ENCODE results near the gene NEK6.

The NEK6 gene

DNA sequence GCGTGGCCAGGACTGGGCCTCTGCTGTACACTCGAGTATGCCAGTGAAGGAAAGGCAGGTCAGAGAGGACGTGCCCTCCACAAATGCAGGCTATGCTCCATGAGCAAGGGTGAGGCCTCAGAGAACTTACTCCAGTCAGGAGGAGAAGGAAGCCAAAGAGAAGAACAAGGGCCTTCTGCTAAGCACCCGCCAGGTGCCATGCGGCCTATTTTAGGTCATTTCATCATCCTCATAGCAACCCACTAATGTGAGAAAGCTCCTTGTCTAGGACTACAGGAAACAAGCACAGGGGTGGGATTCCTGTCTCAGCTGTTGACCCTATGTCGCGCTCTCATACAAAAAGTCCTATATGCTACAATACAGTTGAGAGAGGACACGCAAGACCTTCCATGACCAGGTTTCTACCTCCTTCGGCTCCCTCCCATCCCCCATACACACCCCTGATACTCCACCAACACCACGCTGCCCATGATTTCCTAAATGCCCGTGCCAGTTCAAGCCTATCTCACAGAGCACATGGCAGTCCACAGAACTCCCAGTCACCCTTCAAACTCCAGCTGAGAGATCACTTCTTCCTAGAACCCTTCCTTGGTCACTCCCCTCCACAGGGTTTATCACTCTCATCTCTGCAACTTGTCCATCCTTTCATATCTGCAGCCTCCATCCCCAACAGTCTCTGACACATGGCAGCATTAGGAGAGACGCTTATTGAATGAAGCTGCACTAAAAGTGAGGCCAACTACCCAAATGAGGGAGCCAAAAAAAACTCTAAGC lies 130.7 kb downstream of the NEK6 start:
- intact Hi-C loops (cut with DNase I) = no loop called here
- no peak for DNase-seq

GRCh38 chr9:124389146-124389939 lies 131.6 kb downstream of the NEK6 start:
- no peak for DNase-seq
- intact Hi-C loops (cut with DNase I) = no loop called here

GRCh38 chr9:124390794-124391658 lies 133.3 kb downstream of the NEK6 start:
- intact Hi-C loops (cut with DNase I) = no loop called here
- DNase-seq = no peak

- peak in 2 of 10 donors; percentile 81 to 84 for DNase-seq
- intact Hi-C loops (cut with DNase I) = loop anchor here (2.0 kb wide), 1 partner anchor 144 kb away; no protein-coding TSS in a partner anchor
These were observed 134.6 kb downstream of the NEK6 start for GRCh38 chr9:124392254-124392870.

DNA sequence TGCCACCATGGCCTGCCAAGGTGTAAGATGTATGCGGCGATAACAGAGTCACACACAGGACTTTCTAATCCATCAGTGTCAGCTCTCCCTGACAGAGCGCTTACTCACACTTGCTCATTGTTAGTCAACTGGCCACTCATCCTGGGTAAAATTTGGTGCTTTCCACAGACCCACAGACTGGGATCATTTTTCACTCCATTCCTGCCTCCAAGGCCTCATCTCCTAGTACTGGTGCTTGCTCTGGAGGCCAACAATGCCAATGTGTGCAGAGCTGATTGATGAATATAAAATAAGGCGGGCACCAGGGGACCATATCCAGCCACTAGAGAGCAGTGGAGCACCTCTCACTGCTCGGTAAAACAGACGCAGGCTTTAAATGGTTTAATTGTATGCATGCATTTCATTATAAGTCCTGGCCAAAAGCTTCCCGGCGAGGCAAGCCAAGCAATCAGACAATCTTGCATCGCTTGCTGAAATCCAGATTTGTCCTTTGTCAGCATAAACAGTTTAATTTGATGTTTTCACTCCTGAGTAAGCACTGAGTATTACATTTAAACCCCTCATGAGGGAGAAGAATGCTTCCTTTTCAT lies 135.2 kb downstream of the NEK6 start:
- peak; percentile 37 to 95 (median 69) for DNase-seq
- intact Hi-C loops (cut with DNase I) = loop anchor here (2.0 kb wide), 1 partner anchor 144 kb away; no protein-coding TSS in a partner anchor

GRCh38 chr9:124394167-124394566 lies 136.4 kb downstream of the NEK6 start:
- intact Hi-C loops (cut with DNase I) = no loop called here
- no peak for DNase-seq

DNA sequence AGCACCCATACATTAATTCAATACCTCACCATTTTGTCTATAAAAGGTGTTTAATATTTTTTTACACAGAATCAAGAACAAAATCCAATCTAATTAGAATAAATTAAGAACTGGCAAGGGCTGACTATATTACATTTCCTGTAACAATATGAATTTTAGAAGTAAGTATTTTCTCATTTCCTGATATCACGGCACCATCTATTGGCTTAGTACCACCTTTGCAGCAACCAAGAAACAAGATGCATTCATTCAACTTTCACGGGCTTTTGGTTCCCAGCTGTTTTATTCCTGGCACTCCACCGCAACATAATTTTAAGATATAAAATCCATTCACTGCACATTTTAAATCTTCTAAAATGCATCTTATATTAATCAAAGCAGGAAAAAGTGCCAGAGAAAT lies 136.8 kb downstream of the NEK6 start:
- intact Hi-C loops (cut with DNase I) = no loop called here
- no peak for DNase-seq

- DNase-seq = no peak
- intact Hi-C loops (cut with DNase I) = no loop called here
These were observed 138.1 kb downstream of the NEK6 start for GRCh38 chr9:124395826-124396225.

GRCh38 chr9:124398191-124398935 lies 140.6 kb downstream of the NEK6 start:
- no peak for DNase-seq
- intact Hi-C loops (cut with DNase I) = no loop called here

- peak in 3 of 10 donors; percentile 29 to 80 (median 62) for DNase-seq
- intact Hi-C loops (cut with DNase I) = no loop called here
These were observed 141.7 kb downstream of the NEK6 start for GRCh38 chr9:124399323-124399967.

GRCh38 chr9:124399968-124400940 lies 142.5 kb downstream of the NEK6 start:
- peak in 1 of 10 donors; percentile 69 for DNase-seq
- intact Hi-C loops (cut with DNase I) = no loop called here
